Esophagus squamous epithelium (tissue), 4 donors: ENCODE measurements around the gene ATXN1.

ENCODE experiments used
- CTCF ChIP-seq, 6 experiments: fragments of 450-650 bp in 4 of 6; fragments of 200-600 bp in 2 of 6; sonication (generic) in 2 of 6; IDR thresholded peaks; one replicate each; pipeline ENCODE4 v1.5.1; 2016 to 2019; ENCODE audit warnings: antibody characterized with exemption in 6 of 6, mild to moderate bottlenecking in 4 of 6, moderate library complexity in 4 of 6
- POLR2A ChIP-seq, 4 donors: fragments of 450-650 bp; IDR thresholded peaks; one replicate each; pipeline ENCODE4 v1.6.1; 2017; ENCODE audit warnings: antibody characterized with exemption in 4 of 4, mild to moderate bottlenecking in 4 of 4, moderate library complexity in 3 of 4

- TF ChIP-seq CTCF (IDR thresholded peaks at IDR 0.05) (no peak), POLR2A (IDR thresholded peaks at IDR 0.05) (no peak)
Measured at GRCh38 chr6:16723402-16723801, 37.9 kb downstream of the ATXN1 start.
